Lower lobe of right lung (tissue), 2 donors: ENCODE data around the gene MAGI2. TPM values are rescaled to one million over a fixed set of nuclear protein-coding genes. Genes with fewer than 3 reads are reported as not detected.

Source experiments
- ATAC-seq, 2 donors: fragments of 200-7000 bp; cut with Tn5 transposase; one replicate each; pipeline ENCODE4 v1.9.1; 2020 to 2022; ENCODE audit warnings: mild to moderate bottlenecking in 2 of 2, moderate library complexity in 2 of 2
- DNase-seq: peaks from one replicate; pipeline ENCODE4 v3.0.0-alpha.2; 2020
- H3K27ac ChIP-seq: fragments of 200-600 bp; one replicate; pipeline ENCODE4 v1.8.0; 2022
- H3K27me3 ChIP-seq: fragments of 200-600 bp; one replicate; pipeline ENCODE4 v1.8.0; 2022; ENCODE audit warnings: low read depth
- H3K36me3 ChIP-seq: fragments of 200-600 bp; one replicate; pipeline ENCODE4 v1.8.0; 2022; ENCODE audit warnings: mild to moderate bottlenecking
- H3K4me1 ChIP-seq: fragments of 200-600 bp; one replicate; pipeline ENCODE4 v1.8.0; 2022
- H3K4me3 ChIP-seq: fragments of 200-600 bp; one replicate; pipeline ENCODE4 v1.8.0; 2022; ENCODE audit warnings: mild to moderate bottlenecking
- H3K9me3 ChIP-seq: fragments of 200-600 bp; one replicate; pipeline ENCODE4 v1.8.0; 2022
- intact Hi-C: fragments of 100-400 bp; cut with DNase I; formaldehyde crosslinking; loops from one replicate; pipeline ENCODE4 v1.11.0; 2022
- total RNA-seq: library from RNA; stranded (reverse); fragmentation: NEBNext Ultra II Directional; extraction: Animal tissue kit (Norgen Biotek cat#: 25700); gene quantifications from one replicate; pipeline ENCODE4 v1.2.1, GENCODE V29; 2021
- TF ChIP-seq, protein P1 (sequence below): fragments of 200-600 bp; IDR thresholded peaks from one replicate; pipeline ENCODE4 v1.8.0; 2022; ENCODE audit warnings: antibody characterized with exemption, mild to moderate bottlenecking
- donor health status: DM: no; HTN: yes; CAD: no; lungs with severe emphysema.

The MAGI2 gene
- total RNA-seq, 1 donor from 2014 or later: 15.3 TPM

DNA sequence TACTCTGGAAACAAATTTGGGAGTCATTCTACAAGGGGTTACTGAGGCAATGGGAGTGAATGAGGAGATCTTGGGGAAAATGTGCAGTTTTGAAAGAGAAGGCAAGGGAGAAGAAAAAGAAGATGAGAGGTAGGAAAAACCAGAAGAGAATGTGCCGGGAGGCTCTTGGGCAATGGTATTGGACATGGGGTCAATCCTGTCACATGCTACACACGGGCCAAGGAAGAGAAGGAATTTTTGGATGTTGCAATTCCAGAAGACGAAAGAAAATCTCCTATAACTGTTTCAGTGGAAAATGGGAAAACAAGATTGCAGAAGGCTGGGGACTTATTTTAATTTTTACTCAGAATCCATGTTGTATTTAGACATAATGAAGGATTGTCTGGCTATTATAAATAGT lies 1039.9 kb downstream of the MAGI2 start:
- intact Hi-C loops: no loop called here

DNA sequence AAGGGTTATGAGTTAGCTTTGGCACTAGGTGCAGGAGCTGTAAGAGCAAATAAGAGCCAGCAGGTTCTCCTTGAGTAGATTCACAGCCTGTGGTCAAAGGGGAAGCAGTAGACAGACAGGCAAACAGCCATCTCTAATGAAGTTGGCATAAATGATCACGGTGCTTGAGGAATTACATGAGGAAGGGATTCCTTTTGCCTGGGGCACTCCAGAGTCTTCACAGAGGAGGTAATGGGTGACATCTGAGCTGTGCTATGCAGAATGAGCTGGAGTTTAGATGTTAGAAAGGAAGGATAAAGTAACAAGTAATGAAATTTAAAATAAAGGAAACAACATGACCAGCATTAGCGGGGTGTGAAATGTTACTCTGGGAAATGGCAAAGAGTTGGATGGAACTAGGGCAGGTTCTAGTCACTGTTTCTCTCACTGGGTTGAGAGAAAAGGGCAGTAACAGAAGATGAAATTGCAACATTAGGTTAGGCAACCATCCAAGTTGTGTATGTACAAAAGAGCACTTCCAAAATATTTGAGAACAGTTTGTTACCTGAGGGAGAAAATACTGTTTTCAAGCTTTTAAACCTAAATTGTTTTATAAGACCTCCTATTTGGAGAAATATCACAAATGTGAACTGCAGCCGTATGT lies 1041.1 kb downstream of the MAGI2 start:
- H3K4me1 ChIP-seq: no peaks in the 10 kb centered on the region
- intact Hi-C loops: no loop called here
- H3K36me3 ChIP-seq: no peaks in the 10 kb centered on the region
- no peaks in the 10 kb centered on the region for H3K9me3 ChIP-seq
- H3K27me3 ChIP-seq: no peaks in the 10 kb centered on the region
- no peak overlapping the region for H3K4me3 ChIP-seq
- DNase-seq (no peak), ATAC-seq (peak in 1 of 2 donors; percentile 49)
- TF ChIP-seq, protein P1, sequence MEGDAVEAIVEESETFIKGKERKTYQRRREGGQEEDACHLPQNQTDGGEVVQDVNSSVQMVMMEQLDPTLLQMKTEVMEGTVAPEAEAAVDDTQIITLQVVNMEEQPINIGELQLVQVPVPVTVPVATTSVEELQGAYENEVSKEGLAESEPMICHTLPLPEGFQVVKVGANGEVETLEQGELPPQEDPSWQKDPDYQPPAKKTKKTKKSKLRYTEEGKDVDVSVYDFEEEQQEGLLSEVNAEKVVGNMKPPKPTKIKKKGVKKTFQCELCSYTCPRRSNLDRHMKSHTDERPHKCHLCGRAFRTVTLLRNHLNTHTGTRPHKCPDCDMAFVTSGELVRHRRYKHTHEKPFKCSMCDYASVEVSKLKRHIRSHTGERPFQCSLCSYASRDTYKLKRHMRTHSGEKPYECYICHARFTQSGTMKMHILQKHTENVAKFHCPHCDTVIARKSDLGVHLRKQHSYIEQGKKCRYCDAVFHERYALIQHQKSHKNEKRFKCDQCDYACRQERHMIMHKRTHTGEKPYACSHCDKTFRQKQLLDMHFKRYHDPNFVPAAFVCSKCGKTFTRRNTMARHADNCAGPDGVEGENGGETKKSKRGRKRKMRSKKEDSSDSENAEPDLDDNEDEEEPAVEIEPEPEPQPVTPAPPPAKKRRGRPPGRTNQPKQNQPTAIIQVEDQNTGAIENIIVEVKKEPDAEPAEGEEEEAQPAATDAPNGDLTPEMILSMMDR: no peak
- no peak overlapping the region for H3K27ac ChIP-seq

More for the DNA sequence above, 1039.9 kb downstream of the MAGI2 start:
- no peaks in the 10 kb centered on the region for H3K4me1 ChIP-seq
- no peak overlapping the region for H3K4me3 ChIP-seq
- H3K9me3 ChIP-seq: no peaks in the 10 kb centered on the region
- H3K27me3 ChIP-seq: no peaks in the 10 kb centered on the region
- no peak for ATAC-seq
- no peaks in the 10 kb centered on the region for H3K36me3 ChIP-seq
- TF ChIP-seq, protein P1: no peak
- H3K27ac ChIP-seq: no peak overlapping the region
- no peak for DNase-seq

DNA sequence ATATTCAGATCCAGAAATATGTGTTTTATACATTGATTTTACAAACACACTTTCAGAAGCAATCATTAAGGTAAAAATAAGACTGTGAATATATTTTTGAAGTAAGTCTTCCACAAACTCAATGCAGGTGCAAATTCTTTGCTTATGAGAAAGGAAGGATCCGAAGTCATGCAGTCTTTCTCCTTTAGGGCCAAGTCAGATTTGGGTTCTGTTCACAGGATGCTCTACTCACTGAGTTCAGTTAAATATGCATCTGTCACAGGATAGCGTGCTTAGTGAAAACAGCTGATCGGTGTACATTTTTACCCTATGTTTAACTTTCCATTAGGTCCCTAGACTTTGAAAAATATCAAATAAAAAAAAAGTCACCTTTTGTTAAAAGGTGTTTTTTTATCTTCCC lies 1046.4 kb downstream of the MAGI2 start:
- DNase-seq: no peak
- Histone ChIP-seq H3K27me3 (no peaks in the 10 kb centered on the region), H3K36me3 (no peaks in the 10 kb centered on the region), H3K27ac (no peak overlapping the region), H3K9me3 (no peaks in the 10 kb centered on the region), H3K4me1 (no peaks in the 10 kb centered on the region), H3K4me3 (no peak overlapping the region)
- TF ChIP-seq, protein P1: no peak
- intact Hi-C loops: no loop called here
- ATAC-seq: no peak

DNA sequence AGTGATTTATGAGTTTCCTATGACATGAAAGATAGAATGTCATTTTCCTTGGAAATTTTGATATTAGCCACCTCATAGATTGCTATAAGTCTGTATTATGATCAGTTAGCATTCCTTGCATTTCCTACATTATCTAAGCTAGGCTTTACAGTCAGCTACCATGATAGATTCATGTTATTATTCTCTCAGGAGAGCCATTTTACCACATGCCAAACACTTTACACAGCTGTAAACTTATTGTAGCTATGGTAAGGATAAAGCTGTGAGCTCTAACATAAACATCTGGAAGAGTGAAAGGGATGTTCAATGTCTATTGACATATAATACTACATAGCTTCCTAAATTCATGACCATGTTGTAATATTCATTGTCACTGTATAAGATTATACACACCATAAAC lies 1046.9 kb downstream of the MAGI2 start:
- H3K4me3 ChIP-seq: no peak overlapping the region
- DNase-seq (no peak), ATAC-seq (no peak)
- TF ChIP-seq, protein P1: no peak
- H3K9me3 ChIP-seq: no peaks in the 10 kb centered on the region
- H3K27ac ChIP-seq: no peak overlapping the region
- H3K36me3 ChIP-seq: no peaks in the 10 kb centered on the region
- H3K4me1 ChIP-seq: no peaks in the 10 kb centered on the region
- no peaks in the 10 kb centered on the region for H3K27me3 ChIP-seq
- intact Hi-C loops: no loop called here

DNA sequence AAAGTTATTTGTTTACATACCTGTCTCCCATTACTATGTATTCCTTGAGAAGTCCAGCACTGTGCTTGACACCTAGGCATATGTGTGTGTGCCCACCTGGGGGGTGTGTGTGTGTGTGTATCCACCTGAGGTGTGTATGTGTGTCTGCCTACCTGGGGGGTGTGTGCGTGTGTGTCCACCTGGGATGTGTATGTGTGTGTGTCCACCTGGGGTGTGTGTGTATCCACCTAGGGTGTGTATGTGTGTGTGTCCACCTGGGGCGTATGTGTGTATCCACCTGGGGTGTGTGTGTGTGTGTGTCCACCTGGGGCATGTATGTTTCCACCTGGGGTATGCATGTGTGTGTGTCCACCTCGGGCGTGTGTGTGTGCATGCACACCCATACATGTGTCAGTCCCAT lies 1051.4 kb downstream of the MAGI2 start:
- ATAC-seq (peak in 1 of 2 donors; percentile 34), DNase-seq (no peak)
- no peak overlapping the region for H3K27ac ChIP-seq
- intact Hi-C loops: no loop called here
- H3K36me3 ChIP-seq: no peaks in the 10 kb centered on the region
- TF ChIP-seq, protein P1: no peak
- no peak overlapping the region for H3K4me3 ChIP-seq
- H3K9me3 ChIP-seq: no peaks in the 10 kb centered on the region
- H3K27me3 ChIP-seq: no peaks in the 10 kb centered on the region
- no peaks in the 10 kb centered on the region for H3K4me1 ChIP-seq
